ENCODE data around the gene P4HB. TPM values are rescaled to one million over a fixed set of nuclear protein-coding genes. Genes with fewer than 3 reads are reported as not detected.

The P4HB gene
- total and polyA plus RNA-seq, 8 donors = 876 to 2,130 (median 1,346) TPM

- H3K4me1 ChIP-seq = no peaks in the 10 kb centered on the region
- intact Hi-C loops (cut with DNase I) = no loop called here
- DNase-seq = peak in 1 of 6 donors; percentile 68
- WGBS, 2 donors = 85 to 92% methylated on average over 15 of the region's 15 CpGs
- no peak overlapping the region for H3K4me3 ChIP-seq
- no peaks in the 10 kb centered on the region for H3K36me3 ChIP-seq
- TF ChIP-seq, protein P1, sequence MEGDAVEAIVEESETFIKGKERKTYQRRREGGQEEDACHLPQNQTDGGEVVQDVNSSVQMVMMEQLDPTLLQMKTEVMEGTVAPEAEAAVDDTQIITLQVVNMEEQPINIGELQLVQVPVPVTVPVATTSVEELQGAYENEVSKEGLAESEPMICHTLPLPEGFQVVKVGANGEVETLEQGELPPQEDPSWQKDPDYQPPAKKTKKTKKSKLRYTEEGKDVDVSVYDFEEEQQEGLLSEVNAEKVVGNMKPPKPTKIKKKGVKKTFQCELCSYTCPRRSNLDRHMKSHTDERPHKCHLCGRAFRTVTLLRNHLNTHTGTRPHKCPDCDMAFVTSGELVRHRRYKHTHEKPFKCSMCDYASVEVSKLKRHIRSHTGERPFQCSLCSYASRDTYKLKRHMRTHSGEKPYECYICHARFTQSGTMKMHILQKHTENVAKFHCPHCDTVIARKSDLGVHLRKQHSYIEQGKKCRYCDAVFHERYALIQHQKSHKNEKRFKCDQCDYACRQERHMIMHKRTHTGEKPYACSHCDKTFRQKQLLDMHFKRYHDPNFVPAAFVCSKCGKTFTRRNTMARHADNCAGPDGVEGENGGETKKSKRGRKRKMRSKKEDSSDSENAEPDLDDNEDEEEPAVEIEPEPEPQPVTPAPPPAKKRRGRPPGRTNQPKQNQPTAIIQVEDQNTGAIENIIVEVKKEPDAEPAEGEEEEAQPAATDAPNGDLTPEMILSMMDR (IDR thresholded peaks at IDR 0.05) = no peak
- H3K9me3 ChIP-seq = no peaks in the 10 kb centered on the region
- no peak for FAIRE-seq
- no peaks in the 10 kb centered on the region for H3K27me3 ChIP-seq
- ATAC-seq = no peak
- no peak overlapping the region for H3K27ac ChIP-seq
These were observed 47.0 kb downstream of the P4HB start for GRCh38 chr17:81813371-81813684.

DNA sequence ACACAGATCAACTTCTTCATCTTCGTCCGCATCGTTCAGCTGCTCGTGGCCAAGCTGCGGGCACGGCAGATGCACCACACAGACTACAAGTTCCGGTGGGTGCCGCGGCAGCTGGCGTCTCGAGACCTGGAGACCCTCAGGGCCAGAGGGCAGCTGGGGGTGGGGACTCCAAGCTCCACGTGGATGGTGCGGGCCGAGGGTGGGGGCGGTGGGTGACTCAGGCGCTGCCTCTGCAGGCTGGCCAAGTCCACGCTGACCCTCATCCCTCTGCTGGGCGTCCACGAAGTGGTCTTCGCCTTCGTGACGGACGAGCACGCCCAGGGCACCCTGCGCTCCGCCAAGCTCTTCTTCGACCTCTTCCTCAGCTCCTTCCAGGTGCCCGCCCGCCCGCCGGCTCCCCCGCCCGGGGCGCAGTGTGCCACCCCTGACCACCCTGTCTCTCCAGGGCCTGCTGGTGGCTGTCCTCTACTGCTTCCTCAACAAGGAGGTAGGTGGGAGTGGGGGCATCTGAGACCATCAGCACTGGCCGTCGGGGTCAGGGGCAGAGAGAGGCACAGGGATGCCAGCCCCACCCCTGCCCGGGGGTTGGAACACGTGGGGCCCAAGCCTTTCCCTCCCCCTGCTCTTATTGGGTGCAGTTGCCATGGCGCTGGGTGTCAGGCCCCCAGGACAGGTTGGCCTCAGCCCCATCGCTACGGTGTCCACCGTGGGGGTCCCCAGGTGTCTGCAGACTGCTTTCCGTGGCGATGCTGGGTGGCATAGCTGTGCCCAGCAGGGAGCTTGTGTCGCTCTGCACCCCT, 47.6 kb downstream of the P4HB start:
- 76 to 88% methylated on average over 42 to 45 of the region's 45 CpGs for WGBS, 2 donors
- ATAC-seq = no peak

DNA sequence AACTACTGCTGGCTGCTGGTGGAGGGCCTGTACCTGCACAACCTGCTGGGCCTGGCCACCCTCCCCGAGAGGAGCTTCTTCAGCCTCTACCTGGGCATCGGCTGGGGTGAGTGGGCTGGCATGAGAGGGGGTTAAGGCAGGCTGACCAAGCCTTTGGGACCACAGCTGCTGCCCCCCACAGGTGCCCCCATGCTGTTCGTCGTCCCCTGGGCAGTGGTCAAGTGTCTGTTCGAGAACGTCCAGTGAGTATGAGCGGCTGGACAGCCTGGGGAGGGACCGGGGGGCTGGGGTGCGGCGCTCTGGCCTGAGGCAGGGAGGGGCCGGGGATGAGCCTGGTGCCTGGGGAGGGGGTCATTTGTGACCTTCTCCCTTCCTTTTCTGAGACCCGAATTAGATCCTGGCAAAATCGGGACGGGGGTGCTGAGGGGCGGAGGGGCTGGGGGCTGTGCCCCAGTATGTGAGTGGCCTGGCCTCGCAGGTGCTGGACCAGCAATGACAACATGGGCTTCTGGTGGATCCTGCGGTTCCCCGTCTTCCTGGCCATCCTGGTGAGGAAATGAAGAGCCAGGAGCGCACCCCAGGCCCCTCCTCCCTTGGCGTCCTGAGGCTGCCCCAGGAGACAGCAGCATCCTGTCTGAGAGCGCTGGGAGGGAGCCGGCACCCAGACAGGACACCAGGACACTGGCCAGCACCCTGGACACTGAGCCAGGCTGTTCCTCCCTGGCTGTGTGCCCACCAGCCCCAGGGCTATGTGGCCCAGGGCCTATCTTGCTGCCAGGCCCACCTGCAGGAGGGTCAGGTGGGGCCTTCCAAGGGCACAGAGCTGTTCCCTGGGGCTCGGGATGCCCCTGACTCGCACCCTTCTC, 48.4 kb downstream of the P4HB start:
- Histone ChIP-seq H3K4me1 (no peaks in the 10 kb centered on the region), H3K27me3 (no peaks in the 10 kb centered on the region), H3K36me3 (no peaks in the 10 kb centered on the region), H3K4me3 (no peak overlapping the region), H3K9me3 (no peaks in the 10 kb centered on the region), H3K27ac (no peak overlapping the region)
- WGBS, 2 donors = 68 to 75% methylated on average over 21 to 24 of the region's 24 CpGs
- TF ChIP-seq, protein P1 (IDR thresholded peaks at IDR 0.05) = no peak
- intact Hi-C loops (cut with DNase I) = no loop called here
- DNase-seq (peak in 2 of 6 donors; percentile 28 to 71), FAIRE-seq (no peak), ATAC-seq (no peak)

More for the DNA sequence above, 47.6 kb downstream of the P4HB start:
- TF ChIP-seq, protein P1 (IDR thresholded peaks at IDR 0.05) = no peak
- Histone ChIP-seq H3K27me3 (no peaks in the 10 kb centered on the region), H3K36me3 (no peaks in the 10 kb centered on the region), H3K9me3 (no peaks in the 10 kb centered on the region), H3K4me3 (no peak overlapping the region), H3K27ac (no peak overlapping the region), H3K4me1 (no peaks in the 10 kb centered on the region)
- intact Hi-C loops (cut with DNase I) = no loop called here
- FAIRE-seq = no peak
- DNase-seq = peak in 2 of 6 donors; percentile 33 to 74

DNA sequence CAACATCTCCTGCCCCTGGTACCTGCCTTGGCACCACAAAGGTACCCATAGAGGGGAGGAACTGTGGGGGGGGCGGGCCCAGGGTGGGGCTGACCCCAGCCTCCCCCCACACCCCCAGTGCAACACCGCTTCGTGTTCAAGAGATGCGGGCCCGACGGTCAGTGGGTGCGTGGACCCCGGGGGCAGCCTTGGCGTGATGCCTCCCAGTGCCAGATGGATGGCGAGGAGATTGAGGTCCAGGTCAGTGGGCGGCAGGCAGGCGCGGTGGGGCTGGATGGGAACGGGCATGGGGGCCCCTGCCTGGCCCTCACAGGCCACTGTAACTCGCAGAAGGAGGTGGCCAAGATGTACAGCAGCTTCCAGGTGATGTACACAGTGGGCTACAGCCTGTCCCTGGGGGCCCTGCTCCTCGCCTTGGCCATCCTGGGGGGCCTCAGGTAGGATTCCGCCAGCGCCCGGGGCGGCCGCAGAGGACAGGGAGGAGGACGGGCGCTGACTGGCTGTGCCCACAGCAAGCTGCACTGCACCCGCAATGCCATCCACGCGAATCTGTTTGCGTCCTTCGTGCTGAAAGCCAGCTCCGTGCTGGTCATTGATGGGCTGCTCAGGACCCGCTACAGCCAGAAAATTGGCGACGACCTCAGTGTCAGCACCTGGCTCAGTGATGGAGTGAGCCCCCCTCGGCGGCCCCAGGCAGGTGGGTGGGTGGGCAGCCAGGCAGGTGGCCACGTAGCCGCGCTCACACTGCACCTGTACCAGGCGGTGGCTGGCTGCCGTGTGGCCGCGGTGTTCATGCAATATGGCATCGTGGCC, 49.2 kb downstream of the P4HB start:
- TF ChIP-seq, protein P1 (IDR thresholded peaks at IDR 0.05) = no peak
- Histone ChIP-seq H3K4me3 (no peak overlapping the region), H3K27ac (no peak overlapping the region), H3K27me3 (no peaks in the 10 kb centered on the region), H3K4me1 (no peaks in the 10 kb centered on the region), H3K9me3 (no peaks in the 10 kb centered on the region), H3K36me3 (no peaks in the 10 kb centered on the region)
- no peak for FAIRE-seq
- peak in 2 of 6 donors; percentile 28 to 60 for DNase-seq
- 76 to 88% methylated on average over 42 of the region's 42 CpGs for WGBS, 2 donors
- no peak for ATAC-seq
- intact Hi-C loops (cut with DNase I) = no loop called here

Data from pancreas (tissue), 10 donors.